Endothelial cell of umbilical vein (primary cell): ENCODE data around the gene VWA7. TPM values are rescaled to one million over a fixed set of nuclear protein-coding genes. Genes with fewer than 3 reads are reported as not detected.

ENCODE experiments used
- BruUV-seq: library from RNA; stranded (reverse); fragments of 400-500 nt; replicated peaks from 2 replicates; lab custom pipeline; 2021; lab: Mats Ljungman, UMichigan
- CTCF ChIA-PET: fragments of 300-600, 350-600 bp; sonication (Branson Sonifier 250); formaldehyde crosslinking; loops from one replicate; lab custom pipeline; 2021; ENCODE audit warnings: antibody characterized with exemption, inconsistent platforms; lab: Charles Lee
- POLR2A ChIA-PET: fragments of 300-600, 350-600 bp; sonication (Branson Sonifier 250); formaldehyde crosslinking; loops from one replicate; lab custom pipeline; 2021; ENCODE audit warnings: antibody characterized with exemption, inconsistent platforms; lab: Charles Lee
- DNase-seq: peaks from one replicate; pipeline ENCODE4 v3.0.0-alpha.2; 2011; ENCODE audit warnings: low read depth, low spot score
- FAIRE-seq: peaks from 2 replicates; lab custom pipeline; 2011; peaks lifted over from hg19 to GRCh38; lab: Jason Lieb, UNC
- H2AFZ ChIP-seq: 2 replicates; pipeline ENCODE4 v1.6.0; 2012; ENCODE audit warnings: low read depth, low read length, control low read depth, inconsistent platforms
- H3K27ac ChIP-seq: 2 replicates; pipeline ENCODE4 v1.5.1; 2011; ENCODE audit warnings: low read depth, mild to moderate bottlenecking, control low read depth, low read length, moderate library complexity; ENCODE audit not compliant: insufficient read depth
- H3K27me3 ChIP-seq, 2 experiments: 2 replicates each; pipeline versions ENCODE4 v1.6.0 to v1.6.1; 2011; ENCODE audit warnings: low read length in 2 of 2, mixed read lengths in 1 of 2; ENCODE audit not compliant: control insufficient read depth in 2 of 2, insufficient read depth in 2 of 2
- H3K36me3 ChIP-seq, 2 experiments: 2 replicates in 1 of 2; 3 replicates in 1 of 2; pipeline ENCODE4 v1.5.1; 2011; ENCODE audit warnings: low read length in 2 of 2, mild to moderate bottlenecking in 1 of 2, moderate library complexity in 1 of 2; ENCODE audit not compliant: control insufficient read depth in 2 of 2, insufficient read depth in 2 of 2; ENCODE audit errors: extremely low read depth in 1 of 2
- H3K4me1 ChIP-seq: 3 replicates; pipeline ENCODE4 v1.5.1; 2011; ENCODE audit warnings: mild to moderate bottlenecking, low read length; ENCODE audit not compliant: control insufficient read depth, insufficient read depth; ENCODE audit errors: extremely low read depth
- H3K4me2 ChIP-seq: 2 replicates; pipeline ENCODE4 v1.6.1; 2011; ENCODE audit warnings: low read length, control low read depth, mixed read lengths; ENCODE audit not compliant: insufficient read depth
- H3K4me3 ChIP-seq, 3 experiments: fragments of 200-600 bp in 1 of 3; sonication (generic), shearing (Covaris generic) in 1 of 3; replicated peaks in 1 of 3; 2 replicates each; pipeline ENCODE4 v1.5.1; 2011 to 2016; ENCODE audit warnings: control low read depth in 3 of 3, low read length in 3 of 3, mild to moderate bottlenecking in 2 of 3, inconsistent platforms in 1 of 3, low read depth in 1 of 3, moderate library complexity in 1 of 3; ENCODE audit not compliant: insufficient read depth in 1 of 3
- H3K79me2 ChIP-seq: 2 replicates; pipeline ENCODE4 v1.6.0; 2012; ENCODE audit warnings: low read length, inconsistent platforms; ENCODE audit not compliant: control insufficient read depth, insufficient read depth
- H3K9ac ChIP-seq: replicated peaks from 2 replicates; pipeline ENCODE3; 2011; ENCODE audit warnings: low read length, control low read depth; ENCODE audit not compliant: insufficient read depth; ENCODE audit errors: extremely low read depth
- H3K9me1 ChIP-seq: replicated peaks from 3 replicates; pipeline ENCODE4 v1.6.0; 2011; ENCODE audit warnings: mild to moderate bottlenecking, low read length; ENCODE audit not compliant: control insufficient read depth, insufficient read depth; ENCODE audit errors: extremely low read depth
- H3K9me3 ChIP-seq: replicated peaks from 2 replicates; pipeline ENCODE4 v1.5.1; 2012; ENCODE audit warnings: low read length, inconsistent platforms; ENCODE audit not compliant: control insufficient read depth, insufficient read depth
- H4K20me1 ChIP-seq: replicated peaks from 2 replicates; pipeline ENCODE3; 2011; ENCODE audit warnings: mild to moderate bottlenecking, low read length; ENCODE audit not compliant: control insufficient read depth, insufficient read depth; ENCODE audit errors: extremely low read depth
- CTCF ChIP-seq, 2 donors: IDR thresholded peaks; 1 replicate in 1 of 2; 2 replicates in 1 of 2; pipeline ENCODE4 v1.5.1; 2011; ENCODE audit warnings: low read length in 2 of 2, mild to moderate bottlenecking in 2 of 2, moderate library complexity in 2 of 2, control low read depth in 1 of 2, inconsistent platforms in 1 of 2, low read depth in 1 of 2; ENCODE audit not compliant: insufficient read depth in 1 of 2; ENCODE audit errors: extremely low read depth in 1 of 2
- EZH2 ChIP-seq: IDR thresholded peaks from 2 replicates; pipeline ENCODE4 v1.6.1; 2012; ENCODE audit warnings: borderline replicate concordance, low read depth, mild to moderate bottlenecking, moderate library complexity, low read length, inconsistent platforms; ENCODE audit not compliant: severe bottlenecking
- FOS ChIP-seq: IDR thresholded peaks from 2 replicates; pipeline ENCODE4 v1.6.1; 2011; ENCODE audit warnings: mild to moderate bottlenecking, low read length, moderate library complexity, borderline replicate concordance; ENCODE audit not compliant: insufficient read depth
- GATA2 ChIP-seq: IDR thresholded peaks from 2 replicates; pipeline ENCODE4 v1.7.0; 2011; ENCODE audit warnings: low read depth, mild to moderate bottlenecking, moderate library complexity, mixed read lengths, low read length; ENCODE audit not compliant: insufficient read length, insufficient read depth
- JUN ChIP-seq: IDR thresholded peaks from 2 replicates; pipeline ENCODE4 v1.6.1; 2011; ENCODE audit warnings: borderline replicate concordance, low read depth; ENCODE audit not compliant: insufficient read length, insufficient read depth
- MAX ChIP-seq: IDR thresholded peaks from 2 replicates; pipeline ENCODE4 v1.6.1; 2011; ENCODE audit not compliant: insufficient read depth, insufficient read length
- MYC ChIP-seq: IDR thresholded peaks from one replicate; pipeline ENCODE4 v1.6.1; 2011; ENCODE audit warnings: mild to moderate bottlenecking, low read depth, low read length
- POLR2A ChIP-seq: IDR thresholded peaks from 2 replicates; pipeline ENCODE4 v1.6.1; 2012; ENCODE audit warnings: low read depth, mild to moderate bottlenecking, control low read depth, low read length
- POLR2AphosphoS5 ChIP-seq: IDR thresholded peaks from 2 replicates; pipeline ENCODE4 v1.6.1; 2012; ENCODE audit warnings: low read depth, mild to moderate bottlenecking, control low read depth, low read length, moderate library complexity; ENCODE audit not compliant: insufficient read depth
- dilution Hi-C: fragments of 300-500 bp; cut with MboI; formaldehyde crosslinking; loops from one replicate; pipeline ENCODE4 v1.15.0; 2019; ENCODE audit warnings: low sequenced_read_pairs; ENCODE audit not compliant: extremely low pct_ligation_motif_present
- intact Hi-C: fragments of 100-400 bp; cut with micrococcal nuclease; formaldehyde crosslinking; loops from one replicate; pipeline ENCODE4 v1.10.0; 2022
- polyA plus RNA-seq, 4 experiments: library from polyadenylated mRNA; depleted of rRNA in 3 of 4; stranded (reverse) in 3 of 4; unstranded in 1 of 4; fragments of >200 nt; gene quantifications; 2 replicates each; pipeline versions ENCODE4 v1.2.1 to v1.2.3, GENCODE V29; 2011 to 2012; ENCODE audit warnings: missing spikeins in 1 of 4
- total RNA-seq: library from RNA; stranded (reverse); gene quantifications from 2 replicates; pipeline ENCODE4 v1.2.3, GENCODE V29; 2021

The VWA7 gene
- total and polyA plus RNA-seq, 2 donors (not counting 3 experiments of a cell fraction or from before 2014, with no cell fraction given): 0.11 to 0.51 TPM

- Histone ChIP-seq H3K9me1 (no peaks in the 10 kb centered on the region), H3K36me3 (no peaks in the 10 kb centered on the region), H3K4me3 (no peak overlapping the region), H3K27me3 (no peaks in the 10 kb centered on the region), H2AFZ (no peak overlapping the region), H3K9ac (no peak overlapping the region), H4K20me1 (no peaks in the 10 kb centered on the region), H3K4me2 (no peak overlapping the region), H3K9me3 (no peaks in the 10 kb centered on the region), H3K4me1 (no peaks in the 10 kb centered on the region), H3K79me2 (no peaks in the 10 kb centered on the region), H3K27ac (no peak overlapping the region)
- no TSS peak for BruUV-seq
- dilution Hi-C loops (no loop called here), intact Hi-C loops (no loop called here)
- TF ChIP-seq GATA2 (no peak), FOS (no peak), CTCF (IDR thresholded peaks at IDR 0.05; ENCODE audit: extremely low read depth in 1 of 2, insufficient read depth in 1 of 2, low read depth in 1 of 2, low read length in 2 of 2) (no peak), JUN (no peak)
- no peak for FAIRE-seq
- POLR2A ChIA-PET: interaction anchor here (0.8 kb wide), 1 partner anchor 36 kb away, joined by 3 read pairs; no protein-coding TSS in a partner anchor
- CTCF ChIA-PET: interaction anchor here (1.0 to 1.7 kb wide), 3 partner anchors 9 to 36 kb away, joined by 3 to 6 read pairs (median 3); no protein-coding TSS in a partner anchor
- no peak for DNase-seq
Observed at GRCh38 chr6:31765559-31765909, 11.6 kb downstream of the VWA7 start.

GRCh38 chr6:31764198-31764597 is 12.9 kb downstream of the VWA7 start:
- BruUV-seq: no TSS peak
- CTCF ChIA-PET: interaction anchor here (0.5 to 1.1 kb wide), 3 partner anchors 27 to 34 kb away, joined by 3 read pairs; no protein-coding TSS in a partner anchor
- dilution Hi-C loops: no loop called here

More at GRCh38 chr6:31764198-31764597, 12.9 kb downstream of the VWA7 start:
- H3K4me2 ChIP-seq: no peak overlapping the region
- H3K36me3 ChIP-seq: peaks cover 2% of the 10 kb centered on the region in 2 experiments
- H3K9me1 ChIP-seq: no peaks in the 10 kb centered on the region
- DNase-seq: no peak
- no peaks in the 10 kb centered on the region for H3K27me3 ChIP-seq
- no peak for FAIRE-seq
- H3K4me3 ChIP-seq: no peak overlapping the region
- intact Hi-C loops: no loop called here
- H3K9ac ChIP-seq: no peak overlapping the region
- H4K20me1 ChIP-seq: no peaks in the 10 kb centered on the region
- no peak overlapping the region for H3K27ac ChIP-seq
- no peak overlapping the region for H2AFZ ChIP-seq
- H3K4me1 ChIP-seq: no peaks in the 10 kb centered on the region
- H3K9me3 ChIP-seq: no peaks in the 10 kb centered on the region
- TF ChIP-seq FOS: no peak
- TF ChIP-seq EZH2: no peak
- TF ChIP-seq CTCF (IDR thresholded peaks at IDR 0.05; ENCODE audit: extremely low read depth in 1 of 2, insufficient read depth in 1 of 2, low read depth in 1 of 2, low read length in 2 of 2): no peak
- no peak for TF ChIP-seq GATA2
- TF ChIP-seq MAX: no peak
- no peak for TF ChIP-seq JUN
- no peak for TF ChIP-seq MYC
- TF ChIP-seq POLR2A: no peak
- no peak for TF ChIP-seq POLR2AphosphoS5
- no peaks in the 10 kb centered on the region for H3K79me2 ChIP-seq
- POLR2A ChIA-PET: no interaction called here
